ENCODE measurements around the gene PLEKHG5.

DNA sequence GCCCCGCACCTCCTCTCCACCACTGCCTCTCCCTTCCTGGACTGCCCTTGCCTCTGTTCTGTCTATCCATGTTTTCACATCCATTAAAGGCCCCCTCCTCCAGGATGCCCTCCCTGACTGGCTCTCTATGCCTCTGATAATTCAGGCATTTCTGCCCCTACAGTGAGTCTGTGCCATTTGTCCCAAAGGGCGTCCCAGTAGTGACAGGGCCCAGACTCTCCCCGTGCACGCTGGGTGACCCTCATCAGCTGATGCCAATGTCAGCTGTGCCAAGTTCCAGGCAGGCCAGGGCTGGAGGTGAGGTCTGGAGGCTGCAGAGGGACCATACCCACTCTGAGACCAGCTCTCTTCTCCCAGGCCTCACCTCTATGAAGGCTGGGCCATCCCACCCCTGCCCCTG, 3.2 kb upstream of the PLEKHG5 start:
- no peak for TF ChIP-seq POLR2A (IDR thresholded peaks at IDR 0.05)
- TF ChIP-seq, protein P1, sequence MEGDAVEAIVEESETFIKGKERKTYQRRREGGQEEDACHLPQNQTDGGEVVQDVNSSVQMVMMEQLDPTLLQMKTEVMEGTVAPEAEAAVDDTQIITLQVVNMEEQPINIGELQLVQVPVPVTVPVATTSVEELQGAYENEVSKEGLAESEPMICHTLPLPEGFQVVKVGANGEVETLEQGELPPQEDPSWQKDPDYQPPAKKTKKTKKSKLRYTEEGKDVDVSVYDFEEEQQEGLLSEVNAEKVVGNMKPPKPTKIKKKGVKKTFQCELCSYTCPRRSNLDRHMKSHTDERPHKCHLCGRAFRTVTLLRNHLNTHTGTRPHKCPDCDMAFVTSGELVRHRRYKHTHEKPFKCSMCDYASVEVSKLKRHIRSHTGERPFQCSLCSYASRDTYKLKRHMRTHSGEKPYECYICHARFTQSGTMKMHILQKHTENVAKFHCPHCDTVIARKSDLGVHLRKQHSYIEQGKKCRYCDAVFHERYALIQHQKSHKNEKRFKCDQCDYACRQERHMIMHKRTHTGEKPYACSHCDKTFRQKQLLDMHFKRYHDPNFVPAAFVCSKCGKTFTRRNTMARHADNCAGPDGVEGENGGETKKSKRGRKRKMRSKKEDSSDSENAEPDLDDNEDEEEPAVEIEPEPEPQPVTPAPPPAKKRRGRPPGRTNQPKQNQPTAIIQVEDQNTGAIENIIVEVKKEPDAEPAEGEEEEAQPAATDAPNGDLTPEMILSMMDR (IDR thresholded peaks at IDR 0.05 in 4 of 5, conservative IDR thresholded peaks at IDR 0.05 in 1 of 5): no peak
